PC-9 (cell line): ENCODE results near the gene MIX23. TPM values are rescaled to one million over a fixed set of nuclear protein-coding genes. Genes with fewer than 3 reads are reported as not detected.
A peak's percentile ranks its signal among the peaks of the same experiment; 100 is the strongest.

ENCODE experiments used
- BruUV-seq: library from RNA; stranded (reverse); fragments of 400-500 nt; replicated peaks from 2 replicates; lab custom pipeline; 2021; lab: Mats Ljungman, UMichigan
- CTCF ChIA-PET: fragments of 300-600 bp; sonication (Branson Sonifier 250); formaldehyde crosslinking; loops from one replicate; lab custom pipeline; 2022; ENCODE audit warnings: antibody characterized with exemption; lab: Charles Lee
- POLR2A ChIA-PET: fragments of 300-600 bp; sonication (Branson Sonifier 250); formaldehyde crosslinking; loops from one replicate; lab custom pipeline; 2022; ENCODE audit warnings: antibody characterized with exemption; ENCODE audit not compliant: unreplicated experiment; lab: Charles Lee
- DNase-seq, 2 experiments: peaks; one replicate each; pipeline versions ENCODE4 v3.0.0 to v3.0.0-alpha.2; 2015 to 2022; ENCODE audit warnings: mixed read lengths in 1 of 2
- H2AFZ ChIP-seq: fragments of 200-600 bp; sonication (generic); 2 replicates; pipeline ENCODE4 v1.8.1; 2017; ENCODE audit warnings: antibody characterized with exemption
- H3F3A ChIP-seq: fragments of 200-600 bp; sonication (generic); 2 replicates; pipeline ENCODE4 v1.8.1; 2017; ENCODE audit warnings: antibody characterized with exemption, mild to moderate bottlenecking, low read depth; ENCODE audit not compliant: insufficient read depth
- H3K27ac ChIP-seq: fragments of 200-600 bp; sonication (generic); 2 replicates; pipeline ENCODE4 v1.6.1; 2016; ENCODE audit warnings: mixed run types
- H3K27me3 ChIP-seq: fragments of 200-600 bp; sonication (generic); 2 replicates; pipeline ENCODE4 v1.6.1; 2016; ENCODE audit warnings: low read depth, mixed run types; ENCODE audit not compliant: insufficient read depth
- H3K36me3 ChIP-seq: fragments of 200-600 bp; sonication (generic); 2 replicates; pipeline ENCODE4 v1.6.1; 2016; ENCODE audit warnings: low read depth, mixed run types
- H3K4me1 ChIP-seq: fragments of 200-600 bp; sonication (generic); replicated peaks from 2 replicates; pipeline ENCODE4 v1.6.1; 2016; ENCODE audit warnings: mixed run types; ENCODE audit not compliant: insufficient read depth
- H3K4me2 ChIP-seq: fragments of 200-600 bp; sonication (generic); 2 replicates; pipeline ENCODE4 v1.6.1; 2017; ENCODE audit warnings: mixed run types
- H3K4me3 ChIP-seq: fragments of 200-600 bp; sonication (generic); 2 replicates; pipeline ENCODE4 v1.6.1; 2016; ENCODE audit warnings: mixed run types
- H3K79me2 ChIP-seq: fragments of 200-600 bp; sonication (generic); 2 replicates; pipeline ENCODE4 v1.6.1; 2017; ENCODE audit warnings: low read depth, mixed run types
- H3K9me2 ChIP-seq: fragments of 200-600 bp; sonication (generic); 2 replicates; pipeline ENCODE4 v1.8.1; 2017; ENCODE audit warnings: mild to moderate bottlenecking; ENCODE audit not compliant: insufficient read depth
- H3K9me3 ChIP-seq: fragments of 200-600 bp; sonication (generic); 2 replicates; pipeline ENCODE4 v1.8.1; 2016; ENCODE audit warnings: low read depth; ENCODE audit not compliant: insufficient read depth
- H4K20me1 ChIP-seq: fragments of 200-600 bp; sonication (generic); 2 replicates; pipeline ENCODE4 v1.8.1; 2017; ENCODE audit not compliant: insufficient read depth
- CTCF ChIP-seq: fragments of 200-600 bp; sonication (generic); conservative IDR thresholded peaks from 2 replicates; pipeline ENCODE4 v1.6.1; 2017; ENCODE audit warnings: mixed run types, antibody characterized with exemption, mild to moderate bottlenecking, moderate library complexity
- EZH2 ChIP-seq: fragments of 200-600 bp; sonication (generic); IDR thresholded peaks from 2 replicates; pipeline ENCODE4 v1.8.0; 2017; ENCODE audit warnings: antibody characterized with exemption, low read depth
- intact Hi-C: fragments of 100-400 bp; cut with micrococcal nuclease; formaldehyde crosslinking; loops from one replicate; pipeline ENCODE4 v1.10.0; 2022; ENCODE audit not compliant: unreplicated experiment
- total RNA-seq: library from RNA; stranded (reverse); gene quantifications from 2 replicates; pipeline ENCODE4 v1.2.3, GENCODE V29; 2021

Gene MIX23
- total RNA-seq, 1 experiment from 2014 or later, result 63.6 TPM

GRCh38 chr3:122318620-122319019, 64.4 kb downstream of the MIX23 start:
- Histone ChIP-seq H3K9me2 (no peaks in the 10 kb centered on the region), H3K4me1 (peaks cover 34% of the 10 kb centered on the region), H3K4me2 (peak overlapping the region; percentile 42), H3K27ac (peak overlapping the region; percentile 53), H3K79me2 (no peaks in the 10 kb centered on the region), H3K4me3 (no peak overlapping the region), H2AFZ (no peak overlapping the region), H3F3A (peaks cover 12% of the 10 kb centered on the region; the same call in 1 of the 2 replicates), H4K20me1 (no peaks in the 10 kb centered on the region), H3K9me3 (peaks cover 4% of the 10 kb centered on the region; the same call in 1 of the 2 replicates), H3K27me3 (no peaks in the 10 kb centered on the region), H3K36me3 (no peaks in the 10 kb centered on the region)
- TF ChIP-seq CTCF (no peak), EZH2 (no peak)
- ChIA-PET CTCF (no interaction called here), POLR2A (no interaction called here)
- intact Hi-C loops, result no loop called here
- BruUV-seq, result no TSS peak
- peak; percentile 62 to 92 for DNase-seq

GRCh38 chr3:122316368-122316767, 66.7 kb downstream of the MIX23 start:
- Histone ChIP-seq H3F3A (peaks cover 12% of the 10 kb centered on the region; the same call in 1 of the 2 replicates), H3K4me3 (no peak overlapping the region), H3K79me2 (no peaks in the 10 kb centered on the region), H3K27ac (no peak overlapping the region), H3K9me2 (no peaks in the 10 kb centered on the region; the same call in 1 of the 2 replicates), H3K4me1 (peaks cover 42% of the 10 kb centered on the region), H4K20me1 (no peaks in the 10 kb centered on the region), H2AFZ (no peak overlapping the region), H3K4me2 (no peak overlapping the region), H3K9me3 (peaks cover 4% of the 10 kb centered on the region; the same call in 1 of the 2 replicates), H3K36me3 (no peaks in the 10 kb centered on the region), H3K27me3 (no peaks in the 10 kb centered on the region)
- TF ChIP-seq CTCF (no peak), EZH2 (no peak)
- no TSS peak for BruUV-seq
- DNase-seq, result no peak
- intact Hi-C loops, result no loop called here
- CTCF ChIA-PET, result no interaction called here
- POLR2A ChIA-PET, result no interaction called here

GRCh38 chr3:122315619-122316018, 67.4 kb downstream of the MIX23 start:
- no peak overlapping the region for H3K4me3 ChIP-seq
- H3K27me3 ChIP-seq, result no peaks in the 10 kb centered on the region
- H3K36me3 ChIP-seq, result no peaks in the 10 kb centered on the region
- ChIA-PET POLR2A (no interaction called here), CTCF (interaction anchor here (0.6 kb wide), 1 partner anchor 336 kb away, joined by 5 read pairs; no protein-coding TSS in a partner anchor)
- H3K79me2 ChIP-seq, result no peaks in the 10 kb centered on the region
- H3K9me3 ChIP-seq, result peaks cover 4% of the 10 kb centered on the region; the same call in 1 of the 2 replicates
- no peak overlapping the region for H3K4me2 ChIP-seq
- H3K27ac ChIP-seq, result no peak overlapping the region
- H3F3A ChIP-seq, result peaks cover 12% of the 10 kb centered on the region; the same call in 1 of the 2 replicates
- H3K9me2 ChIP-seq, result no peaks in the 10 kb centered on the region; the same call in 1 of the 2 replicates
- intact Hi-C loops, result no loop called here
- H2AFZ ChIP-seq, result no peak overlapping the region
- H3K4me1 ChIP-seq, result peaks cover 45% of the 10 kb centered on the region
- no peak for DNase-seq
- TF ChIP-seq CTCF, result no peak
- H4K20me1 ChIP-seq, result no peaks in the 10 kb centered on the region
- no TSS peak for BruUV-seq
